Activated CD8-positive, alpha-beta T cell treated with anti-CD3 and anti-CD28 coated beads for 36 hours (primary cell): ENCODE results near the gene TMIGD3. TPM values are rescaled to one million over a fixed set of nuclear protein-coding genes. Genes with fewer than 3 reads are reported as not detected.

Experiments
- ATAC-seq: fragments of 200-7000 bp; cut with Tn5 transposase; one replicate; pipeline ENCODE4 v1.10.0; 2021; ENCODE audit warnings: mild to moderate bottlenecking, moderate library complexity
- CTCF ChIA-PET: fragments of 350-600 bp; sonication (Branson Sonifier 250); formaldehyde crosslinking; loops from one replicate; lab custom pipeline; 2021; ENCODE audit warnings: antibody characterized with exemption; lab: Charles Lee
- POLR2A ChIA-PET: fragments of 350-600 bp; sonication (Branson Sonifier 250); formaldehyde crosslinking; loops from one replicate; lab custom pipeline; 2021; ENCODE audit warnings: antibody characterized with exemption; lab: Charles Lee
- DNase-seq: peaks from one replicate; pipeline ENCODE4 v3.0.0-alpha.2; 2020
- H3K27ac Mint-ChIP-seq: one replicate; pipeline ENCODE4 v1.8.0; 2021; ENCODE audit warnings: mild to moderate bottlenecking, mixed read lengths
- H3K27me3 Mint-ChIP-seq: one replicate; pipeline ENCODE4 v1.8.0; 2021; ENCODE audit warnings: mixed read lengths
- H3K36me3 Mint-ChIP-seq: one replicate; pipeline ENCODE4 v1.8.0; 2021; ENCODE audit warnings: low read depth, mixed read lengths
- H3K4me1 Mint-ChIP-seq: one replicate; pipeline ENCODE4 v1.8.0; 2021; ENCODE audit warnings: low read depth, mixed read lengths
- H3K4me3 Mint-ChIP-seq: one replicate; pipeline ENCODE4 v1.8.0; 2021; ENCODE audit warnings: mild to moderate bottlenecking, moderate library complexity, mixed read lengths
- H3K9me3 Mint-ChIP-seq: one replicate; pipeline ENCODE4 v1.8.0; 2021; ENCODE audit warnings: mixed read lengths
- intact Hi-C: fragments of 100-400 bp; cut with micrococcal nuclease; formaldehyde crosslinking; loops from one replicate; pipeline ENCODE4 v1.10.0; 2022
- total RNA-seq, 2 experiments: library from RNA; stranded (reverse); gene quantifications; one replicate each; pipeline ENCODE4 v1.2.3, GENCODE V29; 2021
- TF ChIP-seq, protein P1 (sequence below): fragments of 200-600 bp; IDR thresholded peaks from one replicate; pipeline ENCODE4 v1.8.0; 2022; ENCODE audit warnings: antibody characterized with exemption, mild to moderate bottlenecking

The TMIGD3 gene
- total RNA-seq, 2 experiments from 2014 or later, result not detected

DNA sequence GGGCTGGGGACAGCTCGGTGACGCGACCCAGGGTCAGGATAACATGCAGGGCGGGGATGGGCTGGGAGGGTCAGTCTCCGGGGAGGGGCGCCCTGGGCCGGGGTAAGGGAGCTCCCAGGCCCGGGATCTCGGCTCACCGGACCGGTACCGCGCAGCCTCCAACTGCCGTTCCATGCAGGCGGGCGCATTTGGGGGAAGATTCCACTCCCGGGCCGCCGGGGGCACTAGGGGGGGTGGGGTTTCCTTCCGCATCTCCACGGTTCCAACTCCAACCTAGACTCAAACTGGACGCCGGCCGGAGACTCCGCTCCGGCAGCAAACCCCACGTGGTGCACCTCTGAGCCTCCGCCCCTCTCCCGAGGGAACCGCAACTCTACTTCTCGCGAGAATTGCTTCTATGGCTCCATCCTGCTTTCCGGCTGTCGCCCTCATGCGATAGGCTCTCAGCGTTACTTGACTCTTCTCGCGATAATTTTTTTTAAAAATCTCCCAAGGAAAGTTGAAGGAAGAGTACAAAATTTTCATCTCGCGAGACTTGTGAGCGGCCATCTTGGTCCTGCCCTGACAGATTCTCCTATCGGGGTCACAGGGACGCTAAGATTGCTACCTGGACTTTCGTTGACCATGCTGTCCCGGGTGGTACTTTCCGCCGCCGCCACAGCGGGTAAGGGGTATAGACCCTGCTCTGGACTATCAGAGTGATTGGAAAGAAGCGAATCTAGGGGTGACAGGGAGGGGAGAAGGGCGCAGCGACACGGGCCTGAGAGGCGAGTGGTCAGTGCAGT is 54.3 kb downstream of the TMIGD3 start, which contains the start of the genes ATP5PB and WDR77:
ATP5PB (plus strand) TSS at position 547 of the 785 bp plus-strand sequence; CDS start at position 625, 78 bp downstream.
WDR77 (minus strand) TSS at position 339 of the 785 bp plus-strand sequence; CDS start at position 252, 87 bp downstream.
- ChIA-PET CTCF (interaction anchor here (0.8 to 2.7 kb wide), 8 partner anchors 9 to 320 kb away, joined by 3 to 9 read pairs (median 5); no protein-coding TSS in a partner anchor), POLR2A (interaction anchor here (0.7 to 2.9 kb wide), 15 partner anchors 9 to 310 kb away, joined by 3 to 17 read pairs (median 4); no protein-coding TSS in a partner anchor)
- Mint-ChIP-seq H3K27ac (peak within 1 kb of the TSS; percentile 100), H3K4me1 (peaks cover 73% of the 10 kb centered on the region), H3K4me3 (peak within 1 kb of the TSS; percentile 100), H3K9me3 (no peaks in the 10 kb centered on the region), H3K36me3 (peaks cover 67% of the 10 kb centered on the region), H3K27me3 (no peaks in the 10 kb centered on the region)
- ATAC-seq (peak; percentile 96), DNase-seq (peak; percentile 95)
- intact Hi-C loops, result loop anchor here (5.0 kb wide), 1 partner anchor 232 kb away; no protein-coding TSS in a partner anchor
- TF ChIP-seq, protein P1, sequence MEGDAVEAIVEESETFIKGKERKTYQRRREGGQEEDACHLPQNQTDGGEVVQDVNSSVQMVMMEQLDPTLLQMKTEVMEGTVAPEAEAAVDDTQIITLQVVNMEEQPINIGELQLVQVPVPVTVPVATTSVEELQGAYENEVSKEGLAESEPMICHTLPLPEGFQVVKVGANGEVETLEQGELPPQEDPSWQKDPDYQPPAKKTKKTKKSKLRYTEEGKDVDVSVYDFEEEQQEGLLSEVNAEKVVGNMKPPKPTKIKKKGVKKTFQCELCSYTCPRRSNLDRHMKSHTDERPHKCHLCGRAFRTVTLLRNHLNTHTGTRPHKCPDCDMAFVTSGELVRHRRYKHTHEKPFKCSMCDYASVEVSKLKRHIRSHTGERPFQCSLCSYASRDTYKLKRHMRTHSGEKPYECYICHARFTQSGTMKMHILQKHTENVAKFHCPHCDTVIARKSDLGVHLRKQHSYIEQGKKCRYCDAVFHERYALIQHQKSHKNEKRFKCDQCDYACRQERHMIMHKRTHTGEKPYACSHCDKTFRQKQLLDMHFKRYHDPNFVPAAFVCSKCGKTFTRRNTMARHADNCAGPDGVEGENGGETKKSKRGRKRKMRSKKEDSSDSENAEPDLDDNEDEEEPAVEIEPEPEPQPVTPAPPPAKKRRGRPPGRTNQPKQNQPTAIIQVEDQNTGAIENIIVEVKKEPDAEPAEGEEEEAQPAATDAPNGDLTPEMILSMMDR, result no peak

DNA sequence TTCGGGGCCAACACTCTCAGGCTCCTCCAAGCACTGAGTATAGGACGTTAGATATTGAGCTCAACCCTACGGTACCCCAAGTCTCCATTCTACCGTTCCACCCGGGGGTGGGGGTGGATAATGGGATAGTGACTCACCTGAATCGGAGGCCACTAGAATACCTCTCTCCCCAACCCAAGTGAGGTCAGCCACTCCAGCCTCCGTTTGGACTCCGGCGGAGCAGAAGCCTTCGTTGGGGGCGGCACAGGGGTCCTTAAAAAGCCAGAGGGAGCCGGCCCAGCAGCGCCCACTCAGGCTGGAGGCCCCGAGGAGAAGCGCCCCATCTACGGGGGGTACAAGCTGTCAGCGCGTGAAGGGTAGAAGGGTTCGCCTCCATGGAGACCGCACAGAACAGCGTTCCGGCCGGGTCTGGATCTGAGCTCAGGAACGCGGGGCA is 54.9 kb downstream of the TMIGD3 start:
- CTCF ChIA-PET, result interaction anchor here (0.8 to 2.7 kb wide), 9 partner anchors 8 to 321 kb away, joined by 3 to 9 read pairs (median 5); no protein-coding TSS in a partner anchor

DNA sequence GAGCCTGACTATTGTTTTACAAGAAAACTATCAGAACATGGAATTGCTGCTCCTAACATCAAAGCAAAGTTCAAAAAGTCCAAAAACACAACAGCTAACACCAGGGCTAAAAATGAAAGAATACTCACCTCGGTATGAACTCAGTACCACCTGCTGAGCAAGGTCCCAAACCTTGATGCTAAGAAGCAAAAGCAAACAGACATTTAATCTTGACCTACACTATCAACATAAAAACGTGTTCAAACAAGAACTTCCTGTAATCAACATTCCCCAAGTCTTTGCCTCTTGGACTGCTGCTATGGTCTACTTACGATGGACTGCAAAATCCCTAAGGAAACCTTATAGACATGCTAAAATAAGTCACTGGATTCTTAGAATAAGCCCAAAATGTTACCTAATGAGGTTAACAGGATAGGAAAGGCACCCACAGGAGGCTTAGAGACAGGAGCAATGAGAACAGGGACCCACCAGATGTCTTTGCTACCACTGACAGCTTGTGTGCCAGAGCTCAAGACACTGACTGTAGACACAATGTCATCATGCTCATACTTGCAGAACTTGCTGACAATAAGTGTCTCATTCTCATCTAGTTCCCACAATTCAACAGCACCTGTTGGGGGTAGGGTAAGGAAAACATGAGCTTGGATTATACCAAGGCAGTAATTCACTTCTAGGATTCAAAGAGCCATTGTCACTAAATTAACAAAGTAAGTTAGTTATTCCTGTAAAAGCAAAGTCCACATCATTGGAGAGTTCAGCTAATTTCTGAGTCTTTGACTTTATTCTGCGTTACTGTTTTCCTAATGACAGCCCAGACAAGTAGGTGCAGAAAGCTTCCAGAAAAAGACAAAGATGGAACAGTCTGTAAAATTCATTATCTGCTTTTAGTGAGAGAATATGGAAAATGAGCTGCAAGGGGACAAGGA is 56.2 kb downstream of the TMIGD3 start:
- TF ChIP-seq, protein P1, result no peak
- Mint-ChIP-seq H3K4me3 (peak overlapping the region; percentile 100), H3K27ac (peak overlapping the region; percentile 100), H3K27me3 (no peaks in the 10 kb centered on the region), H3K4me1 (peaks cover 70% of the 10 kb centered on the region), H3K9me3 (no peaks in the 10 kb centered on the region), H3K36me3 (peaks cover 71% of the 10 kb centered on the region)
- no peak for ATAC-seq
- DNase-seq, result no peak
- intact Hi-C loops, result loop anchor here (5.0 kb wide), 1 partner anchor 230 kb away; no protein-coding TSS in a partner anchor
- ChIA-PET CTCF (interaction anchor here (0.8 to 2.7 kb wide), 8 partner anchors 9 to 322 kb away, joined by 3 to 9 read pairs (median 5); no protein-coding TSS in a partner anchor), POLR2A (interaction anchor here (2.0 to 2.9 kb wide), 4 partner anchors 10 to 308 kb away, joined by 5 to 17 read pairs (median 12); no protein-coding TSS in a partner anchor)

More for the DNA sequence above, 54.9 kb downstream of the TMIGD3 start:
- Mint-ChIP-seq H3K4me3 (peak overlapping the region; percentile 100), H3K36me3 (peaks cover 64% of the 10 kb centered on the region), H3K27me3 (no peaks in the 10 kb centered on the region), H3K4me1 (peaks cover 68% of the 10 kb centered on the region), H3K9me3 (no peaks in the 10 kb centered on the region), H3K27ac (peak overlapping the region; percentile 100)
- TF ChIP-seq, protein P1, result no peak
- intact Hi-C loops, result loop anchor here (5.0 kb wide), 1 partner anchor 231 kb away; no protein-coding TSS in a partner anchor
- POLR2A ChIA-PET, result interaction anchor here (0.7 to 2.9 kb wide), 13 partner anchors 8 to 309 kb away, joined by 3 to 17 read pairs (median 5); no protein-coding TSS in a partner anchor
- DNase-seq (peak; percentile 50), ATAC-seq (peak; percentile 31)

DNA sequence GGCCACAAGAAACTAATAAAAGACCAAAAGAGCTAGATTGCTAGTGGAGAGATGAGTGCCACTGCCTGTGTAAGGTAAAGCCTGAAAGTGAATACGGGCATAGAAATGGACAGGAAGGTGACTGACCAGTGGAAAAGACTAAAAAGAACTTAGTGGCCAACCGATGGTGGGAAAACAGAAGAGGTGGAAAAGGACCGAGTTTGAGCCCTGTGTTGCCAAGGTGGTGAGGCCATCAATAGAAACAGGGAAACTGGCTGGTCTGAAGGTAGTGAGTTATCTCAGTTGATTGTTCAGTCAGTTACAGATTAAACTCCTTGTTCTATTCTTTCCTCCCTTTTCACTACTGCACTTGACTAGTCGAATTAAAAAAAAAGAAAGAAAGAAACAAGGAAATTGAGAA is 56.9 kb downstream of the TMIGD3 start:
- ChIA-PET CTCF (interaction anchor here (1.4 to 2.7 kb wide), 5 partner anchors 8 to 323 kb away, joined by 3 to 9 read pairs (median 5); no protein-coding TSS in a partner anchor), POLR2A (no interaction called here)
- H3K36me3 Mint-ChIP-seq, result peaks cover 73% of the 10 kb centered on the region
- H3K4me3 Mint-ChIP-seq, result peak overlapping the region; percentile 100
- intact Hi-C loops, result loop anchor here (5.0 kb wide), 1 partner anchor 229 kb away; no protein-coding TSS in a partner anchor
- peaks cover 70% of the 10 kb centered on the region for H3K4me1 Mint-ChIP-seq
- no peak for ATAC-seq
- DNase-seq, result no peak
- no peaks in the 10 kb centered on the region for H3K27me3 Mint-ChIP-seq
- peak overlapping the region; percentile 100 for H3K27ac Mint-ChIP-seq
- no peaks in the 10 kb centered on the region for H3K9me3 Mint-ChIP-seq
- TF ChIP-seq, protein P1, result no peak
